ENCODE results near the gene ASB5.

DNA sequence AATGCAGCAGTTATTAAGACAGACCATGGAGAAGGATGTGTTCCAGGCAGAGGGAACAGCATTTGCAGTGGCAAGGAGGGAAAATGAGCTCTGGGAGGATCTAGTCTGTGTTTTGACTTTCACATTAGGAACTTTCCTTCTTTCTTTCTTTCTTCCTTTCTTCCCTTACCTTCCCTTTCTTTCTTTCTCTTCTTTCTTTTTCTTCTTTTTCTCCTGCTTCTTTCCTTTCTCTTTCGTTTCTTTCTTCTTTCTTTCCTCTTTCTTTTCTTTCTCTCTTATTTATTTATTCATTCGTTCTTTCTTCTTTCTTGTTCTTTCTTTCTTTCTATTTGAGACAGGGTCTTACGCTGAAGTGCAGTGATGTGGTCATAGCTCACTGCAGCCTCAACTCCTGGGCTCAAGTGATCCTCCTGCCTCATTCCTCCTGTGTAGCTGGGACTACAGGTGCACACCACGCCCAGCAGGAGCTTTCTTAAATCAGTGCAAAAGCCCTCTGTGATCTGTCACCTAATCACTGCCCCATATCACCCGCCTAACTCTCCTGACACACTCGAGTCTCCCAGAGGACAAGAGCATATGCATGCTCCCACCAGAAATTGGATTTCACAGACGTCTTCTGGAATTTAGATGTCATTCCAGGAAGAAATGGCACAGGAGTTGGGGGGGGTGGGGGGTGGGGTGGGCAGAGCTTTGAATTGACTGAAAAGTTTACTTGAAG lies 58.3 kb downstream of the ASB5 start:
- TF ChIP-seq POLR2AphosphoS5 (IDR thresholded peaks at IDR 0.05): no peak
- TF ChIP-seq, protein P1, sequence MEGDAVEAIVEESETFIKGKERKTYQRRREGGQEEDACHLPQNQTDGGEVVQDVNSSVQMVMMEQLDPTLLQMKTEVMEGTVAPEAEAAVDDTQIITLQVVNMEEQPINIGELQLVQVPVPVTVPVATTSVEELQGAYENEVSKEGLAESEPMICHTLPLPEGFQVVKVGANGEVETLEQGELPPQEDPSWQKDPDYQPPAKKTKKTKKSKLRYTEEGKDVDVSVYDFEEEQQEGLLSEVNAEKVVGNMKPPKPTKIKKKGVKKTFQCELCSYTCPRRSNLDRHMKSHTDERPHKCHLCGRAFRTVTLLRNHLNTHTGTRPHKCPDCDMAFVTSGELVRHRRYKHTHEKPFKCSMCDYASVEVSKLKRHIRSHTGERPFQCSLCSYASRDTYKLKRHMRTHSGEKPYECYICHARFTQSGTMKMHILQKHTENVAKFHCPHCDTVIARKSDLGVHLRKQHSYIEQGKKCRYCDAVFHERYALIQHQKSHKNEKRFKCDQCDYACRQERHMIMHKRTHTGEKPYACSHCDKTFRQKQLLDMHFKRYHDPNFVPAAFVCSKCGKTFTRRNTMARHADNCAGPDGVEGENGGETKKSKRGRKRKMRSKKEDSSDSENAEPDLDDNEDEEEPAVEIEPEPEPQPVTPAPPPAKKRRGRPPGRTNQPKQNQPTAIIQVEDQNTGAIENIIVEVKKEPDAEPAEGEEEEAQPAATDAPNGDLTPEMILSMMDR (IDR thresholded peaks at IDR 0.05): no peak
